Osteoblast (primary cell): ENCODE results near the gene ITGA3. TPM values are rescaled to one million over a fixed set of nuclear protein-coding genes. Genes with fewer than 3 reads are reported as not detected.

ENCODE experiments used
- DNase-seq: peaks from one replicate; pipeline ENCODE4 v3.0.0; 2011; ENCODE audit warnings: low spot score, mixed read lengths; ENCODE audit not compliant: insufficient read length; ENCODE audit errors: missing footprints
- H2AFZ ChIP-seq: 2 replicates; pipeline ENCODE4 v1.6.0; 2011; ENCODE audit warnings: mild to moderate bottlenecking, low read length
- H3K27ac ChIP-seq: 2 replicates; pipeline ENCODE4 v1.5.1; 2011; ENCODE audit warnings: mild to moderate bottlenecking, low read depth, low read length, moderate library complexity
- H3K27me3 ChIP-seq: 2 replicates; pipeline ENCODE4 v1.6.0; 2012; ENCODE audit warnings: mild to moderate bottlenecking, control low read depth, inconsistent platforms, low read length, moderate library complexity; ENCODE audit not compliant: insufficient read depth
- H3K36me3 ChIP-seq: 2 replicates; pipeline ENCODE4 v1.5.1; 2011; ENCODE audit warnings: mild to moderate bottlenecking, low read length, control low read depth, moderate library complexity; ENCODE audit not compliant: insufficient read depth
- H3K4me1 ChIP-seq: 2 replicates; pipeline ENCODE4 v1.5.1; 2011; ENCODE audit warnings: mild to moderate bottlenecking, low read length, control low read depth, moderate library complexity; ENCODE audit not compliant: insufficient read depth
- H3K4me2 ChIP-seq: 2 replicates; pipeline ENCODE4 v1.6.0; 2011; ENCODE audit warnings: mild to moderate bottlenecking, low read length; ENCODE audit not compliant: insufficient read depth
- H3K4me3 ChIP-seq: fragments of 200-600 bp; sonication (generic); 3 replicates; pipeline ENCODE4 v1.5.1; 2012; ENCODE audit warnings: mild to moderate bottlenecking, low read length, inconsistent platforms; ENCODE audit not compliant: insufficient read depth
- H3K79me2 ChIP-seq: 2 replicates; pipeline ENCODE4 v1.6.0; 2012; ENCODE audit warnings: mild to moderate bottlenecking, low read length, control low read depth, inconsistent platforms; ENCODE audit not compliant: insufficient read depth
- H3K9me3 ChIP-seq: 2 replicates; pipeline ENCODE4 v1.5.1; 2011; ENCODE audit warnings: low read depth, low read length, control low read depth
- H4K20me1 ChIP-seq: 2 replicates; pipeline ENCODE4 v1.6.0; 2012; ENCODE audit warnings: mild to moderate bottlenecking, low read length, control low read depth; ENCODE audit not compliant: insufficient read depth
- CTCF ChIP-seq: IDR thresholded peaks from 2 replicates; pipeline ENCODE4 v1.5.1; 2011; ENCODE audit warnings: mild to moderate bottlenecking, low read depth, low read length, moderate library complexity; ENCODE audit errors: extremely low read depth
- total RNA-seq: library from RNA; depleted of rRNA; stranded (reverse); fragments of >200 nt; gene quantifications from 2 replicates; pipeline ENCODE4 v1.2.3, GENCODE V29; 2012

The ITGA3 gene
- total RNA-seq, 1 donor: 81.4 TPM

- H2AFZ ChIP-seq: no peak overlapping the region
- DNase-seq: peak; percentile 94
- H3K27me3 ChIP-seq: peaks cover 6% of the 10 kb centered on the region
- H3K79me2 ChIP-seq: no peaks in the 10 kb centered on the region
- peak overlapping the region; percentile 17 for H3K4me2 ChIP-seq
- H3K4me1 ChIP-seq: peaks cover 5% of the 10 kb centered on the region
- H3K4me3 ChIP-seq: no peak overlapping the region
- H3K9me3 ChIP-seq: no peaks in the 10 kb centered on the region
- peak; percentile 83 for TF ChIP-seq CTCF
- no peak overlapping the region for H3K27ac ChIP-seq
- no peaks in the 10 kb centered on the region for H4K20me1 ChIP-seq
- no peaks in the 10 kb centered on the region for H3K36me3 ChIP-seq
These were observed 59.0 kb downstream of the ITGA3 start for GRCh38 chr17:50114849-50115357.

DNA sequence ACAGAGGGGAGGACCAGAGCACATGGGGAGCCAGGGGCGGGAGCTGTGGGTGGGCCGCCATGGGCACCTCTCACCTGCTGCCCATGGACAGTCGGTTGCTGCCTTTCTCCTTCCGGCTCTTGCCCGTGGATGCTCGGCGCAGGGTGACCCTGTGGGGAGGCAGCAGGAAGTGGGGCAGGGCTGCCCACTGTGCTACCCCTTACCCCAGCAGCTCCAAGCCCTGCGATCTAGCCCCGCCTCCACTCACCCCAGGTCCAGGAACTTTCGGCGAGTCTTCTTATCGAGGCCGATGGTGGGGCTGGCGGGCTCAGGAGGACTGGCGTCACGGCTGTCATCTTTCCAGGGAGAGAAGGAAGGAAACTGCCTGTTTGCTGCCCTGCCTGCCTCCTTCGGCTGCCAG lies 59.8 kb downstream of the ITGA3 start:
- no peak for DNase-seq
- Histone ChIP-seq H3K9me3 (no peaks in the 10 kb centered on the region), H3K27ac (no peak overlapping the region), H3K4me2 (no peak overlapping the region), H3K36me3 (no peaks in the 10 kb centered on the region), H3K27me3 (peaks cover 6% of the 10 kb centered on the region), H3K79me2 (no peaks in the 10 kb centered on the region), H3K4me1 (peaks cover 5% of the 10 kb centered on the region), H4K20me1 (no peaks in the 10 kb centered on the region), H2AFZ (no peak overlapping the region), H3K4me3 (no peak overlapping the region)
- TF ChIP-seq CTCF: no peak

DNA sequence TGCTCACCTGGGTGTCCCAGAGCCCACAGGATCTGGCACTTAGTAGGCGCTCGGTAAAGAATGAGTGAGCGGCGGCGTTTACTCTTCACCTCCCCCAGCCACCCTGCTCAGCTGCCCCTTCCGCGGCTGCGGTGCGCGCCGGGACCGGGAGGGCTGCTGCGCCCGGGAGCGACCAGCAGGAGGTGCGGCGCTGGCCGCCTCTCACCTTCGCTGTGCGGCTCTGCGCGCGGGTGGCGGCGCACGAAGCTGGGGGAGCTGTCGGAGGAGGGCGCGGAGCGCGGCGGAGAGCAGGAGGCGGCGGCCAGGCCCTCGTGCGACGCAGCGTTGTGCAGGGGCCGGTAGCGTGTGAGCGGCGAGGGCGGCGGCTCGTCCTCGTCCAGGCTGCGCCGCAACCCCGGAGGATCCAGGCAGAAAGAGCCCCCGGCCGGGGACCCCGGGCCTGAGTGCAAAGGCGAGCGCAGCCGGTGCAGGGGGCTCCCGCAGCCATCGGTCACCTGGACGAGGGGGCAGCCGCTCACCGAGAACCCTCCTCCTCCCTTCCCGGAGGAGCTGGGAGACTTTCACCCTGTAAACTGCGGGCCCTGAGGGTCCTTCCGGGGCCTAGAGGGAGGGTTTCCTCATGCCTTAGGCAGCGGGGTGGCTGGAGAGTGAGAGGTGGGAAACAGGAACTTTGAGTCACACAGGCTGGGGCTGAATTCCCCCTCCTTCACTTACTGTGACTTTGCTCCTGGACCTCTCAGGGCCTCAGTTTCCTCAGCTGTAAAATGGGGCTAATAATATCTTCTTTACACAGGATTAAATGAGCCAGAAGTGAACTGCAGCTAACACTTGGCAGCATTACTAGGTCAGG lies 61.5 kb downstream of the ITGA3 start:
- peak; percentile 42 for TF ChIP-seq CTCF
- peak; percentile 96 for DNase-seq

DNA sequence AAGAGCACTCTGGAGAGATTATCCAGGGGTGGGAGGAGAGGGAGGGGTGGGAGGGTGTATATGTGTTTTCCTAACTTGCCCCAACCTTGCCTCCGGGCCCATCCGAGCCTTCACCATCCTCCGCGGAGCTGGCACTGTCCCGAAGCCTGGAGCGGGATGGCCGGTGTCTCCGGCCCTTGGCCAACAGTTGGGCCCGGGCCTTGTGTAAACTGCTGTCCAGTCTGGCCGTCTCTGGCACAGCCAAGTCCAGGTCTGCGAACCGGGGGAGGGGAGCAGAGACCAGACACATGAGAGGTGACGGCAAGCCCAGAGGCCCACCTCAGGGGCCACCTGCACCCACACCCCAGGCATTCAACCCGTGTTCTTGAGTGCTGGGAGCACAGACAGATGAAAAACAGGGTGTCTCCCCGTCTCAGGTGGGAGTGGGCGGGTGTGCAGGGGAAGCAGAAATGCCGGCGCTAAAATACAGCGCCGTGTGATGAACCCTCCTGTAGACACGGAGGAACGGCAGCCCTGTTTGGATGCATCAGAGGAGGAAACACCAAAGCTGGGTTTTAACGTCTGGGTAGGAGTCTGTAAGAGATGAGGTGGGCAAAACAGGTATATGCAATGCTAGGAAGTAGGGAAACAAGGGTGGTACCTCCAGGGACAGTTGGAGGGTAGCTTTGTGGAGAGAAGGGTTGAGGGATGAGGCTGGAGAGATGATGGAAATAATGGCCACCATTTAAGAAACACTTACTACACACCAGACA lies 62.3 kb downstream of the ITGA3 start:
- Histone ChIP-seq H4K20me1 (no peaks in the 10 kb centered on the region), H3K9me3 (no peaks in the 10 kb centered on the region), H3K27ac (no peak overlapping the region), H2AFZ (no peak overlapping the region), H3K79me2 (no peaks in the 10 kb centered on the region), H3K4me2 (no peak overlapping the region), H3K4me1 (peaks cover 5% of the 10 kb centered on the region), H3K4me3 (no peak overlapping the region), H3K36me3 (no peaks in the 10 kb centered on the region), H3K27me3 (peaks cover 6% of the 10 kb centered on the region)
- TF ChIP-seq CTCF: no peak
- peak; percentile 62 for DNase-seq

More for the DNA sequence above, 61.5 kb downstream of the ITGA3 start:
- H3K27me3 ChIP-seq: peaks cover 6% of the 10 kb centered on the region
- H3K4me3 ChIP-seq: peak overlapping the region; percentile 45
- H3K79me2 ChIP-seq: no peaks in the 10 kb centered on the region
- no peak overlapping the region for H3K27ac ChIP-seq
- no peaks in the 10 kb centered on the region for H4K20me1 ChIP-seq
- H3K36me3 ChIP-seq: no peaks in the 10 kb centered on the region
- no peaks in the 10 kb centered on the region for H3K9me3 ChIP-seq
- H2AFZ ChIP-seq: no peak overlapping the region
- peaks cover 5% of the 10 kb centered on the region for H3K4me1 ChIP-seq
- peak overlapping the region; percentile 51 for H3K4me2 ChIP-seq
